Measurements from ENCODE around the gene PKLR.
"Not testable (repeated sequence)": the region's sequence is repeated elsewhere in the genome, so short reads cannot be mapped to it uniquely, and the experiment has no call there.

DNA sequence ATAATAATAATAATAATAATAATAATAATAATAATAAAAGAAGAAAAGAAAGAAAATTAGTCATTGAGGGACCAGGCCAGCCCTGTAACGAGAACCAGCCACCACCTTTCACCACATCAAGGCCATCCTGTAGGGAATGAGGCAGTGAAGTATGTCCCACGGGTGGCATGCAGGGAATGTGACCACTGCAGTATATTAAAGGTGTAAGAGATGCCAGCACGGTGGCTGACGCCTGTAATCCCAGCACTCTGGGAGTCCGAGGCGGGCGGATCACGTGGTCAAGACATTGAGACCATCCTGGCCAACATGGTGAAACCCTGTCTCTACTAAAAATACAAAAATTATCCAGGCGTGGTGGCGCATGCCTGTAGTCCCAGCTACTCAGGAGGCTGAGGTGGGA, 10.2 kb downstream of the PKLR start:
- TF ChIP-seq, protein P1, sequence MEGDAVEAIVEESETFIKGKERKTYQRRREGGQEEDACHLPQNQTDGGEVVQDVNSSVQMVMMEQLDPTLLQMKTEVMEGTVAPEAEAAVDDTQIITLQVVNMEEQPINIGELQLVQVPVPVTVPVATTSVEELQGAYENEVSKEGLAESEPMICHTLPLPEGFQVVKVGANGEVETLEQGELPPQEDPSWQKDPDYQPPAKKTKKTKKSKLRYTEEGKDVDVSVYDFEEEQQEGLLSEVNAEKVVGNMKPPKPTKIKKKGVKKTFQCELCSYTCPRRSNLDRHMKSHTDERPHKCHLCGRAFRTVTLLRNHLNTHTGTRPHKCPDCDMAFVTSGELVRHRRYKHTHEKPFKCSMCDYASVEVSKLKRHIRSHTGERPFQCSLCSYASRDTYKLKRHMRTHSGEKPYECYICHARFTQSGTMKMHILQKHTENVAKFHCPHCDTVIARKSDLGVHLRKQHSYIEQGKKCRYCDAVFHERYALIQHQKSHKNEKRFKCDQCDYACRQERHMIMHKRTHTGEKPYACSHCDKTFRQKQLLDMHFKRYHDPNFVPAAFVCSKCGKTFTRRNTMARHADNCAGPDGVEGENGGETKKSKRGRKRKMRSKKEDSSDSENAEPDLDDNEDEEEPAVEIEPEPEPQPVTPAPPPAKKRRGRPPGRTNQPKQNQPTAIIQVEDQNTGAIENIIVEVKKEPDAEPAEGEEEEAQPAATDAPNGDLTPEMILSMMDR (IDR thresholded peaks at IDR 0.05): not testable (repeated sequence)
- TF ChIP-seq POLR2A (IDR thresholded peaks at IDR 0.05): not testable (repeated sequence)

All from lower leg skin (tissue), 3 donors.